Endothelial cell of umbilical vein (primary cell): ENCODE data around the gene KLHL25. TPM values are rescaled to one million over a fixed set of nuclear protein-coding genes. Genes with fewer than 3 reads are reported as not detected.

ENCODE experiments used
- BruUV-seq: library from RNA; stranded (reverse); fragments of 400-500 nt; replicated peaks from 2 replicates; lab custom pipeline; 2021; lab: Mats Ljungman, UMichigan
- CTCF ChIA-PET: fragments of 300-600, 350-600 bp; sonication (Branson Sonifier 250); formaldehyde crosslinking; loops from one replicate; lab custom pipeline; 2021; ENCODE audit warnings: antibody characterized with exemption, inconsistent platforms; lab: Charles Lee
- POLR2A ChIA-PET: fragments of 300-600, 350-600 bp; sonication (Branson Sonifier 250); formaldehyde crosslinking; loops from one replicate; lab custom pipeline; 2021; ENCODE audit warnings: antibody characterized with exemption, inconsistent platforms; lab: Charles Lee
- DNase-seq: peaks from one replicate; pipeline ENCODE4 v3.0.0-alpha.2; 2011; ENCODE audit warnings: low read depth, low spot score
- FAIRE-seq: peaks from 2 replicates; lab custom pipeline; 2011; peaks lifted over from hg19 to GRCh38; lab: Jason Lieb, UNC
- H2AFZ ChIP-seq: 2 replicates; pipeline ENCODE4 v1.6.0; 2012; ENCODE audit warnings: low read depth, low read length, control low read depth, inconsistent platforms
- H3K27ac ChIP-seq: 2 replicates; pipeline ENCODE4 v1.5.1; 2011; ENCODE audit warnings: low read depth, mild to moderate bottlenecking, control low read depth, low read length, moderate library complexity; ENCODE audit not compliant: insufficient read depth
- H3K27me3 ChIP-seq, 2 experiments: 2 replicates each; pipeline versions ENCODE4 v1.6.0 to v1.6.1; 2011; ENCODE audit warnings: low read length in 2 of 2, mixed read lengths in 1 of 2; ENCODE audit not compliant: control insufficient read depth in 2 of 2, insufficient read depth in 2 of 2
- H3K36me3 ChIP-seq, 2 experiments: 2 replicates in 1 of 2; 3 replicates in 1 of 2; pipeline ENCODE4 v1.5.1; 2011; ENCODE audit warnings: low read length in 2 of 2, mild to moderate bottlenecking in 1 of 2, moderate library complexity in 1 of 2; ENCODE audit not compliant: control insufficient read depth in 2 of 2, insufficient read depth in 2 of 2; ENCODE audit errors: extremely low read depth in 1 of 2
- H3K4me1 ChIP-seq: 3 replicates; pipeline ENCODE4 v1.5.1; 2011; ENCODE audit warnings: mild to moderate bottlenecking, low read length; ENCODE audit not compliant: control insufficient read depth, insufficient read depth; ENCODE audit errors: extremely low read depth
- H3K4me2 ChIP-seq: 2 replicates; pipeline ENCODE4 v1.6.1; 2011; ENCODE audit warnings: low read length, control low read depth, mixed read lengths; ENCODE audit not compliant: insufficient read depth
- H3K4me3 ChIP-seq, 3 experiments: fragments of 200-600 bp in 1 of 3; sonication (generic), shearing (Covaris generic) in 1 of 3; replicated peaks in 1 of 3; 2 replicates each; pipeline ENCODE4 v1.5.1; 2011 to 2016; ENCODE audit warnings: control low read depth in 3 of 3, low read length in 3 of 3, mild to moderate bottlenecking in 2 of 3, inconsistent platforms in 1 of 3, low read depth in 1 of 3, moderate library complexity in 1 of 3; ENCODE audit not compliant: insufficient read depth in 1 of 3
- H3K79me2 ChIP-seq: 2 replicates; pipeline ENCODE4 v1.6.0; 2012; ENCODE audit warnings: low read length, inconsistent platforms; ENCODE audit not compliant: control insufficient read depth, insufficient read depth
- H3K9ac ChIP-seq: replicated peaks from 2 replicates; pipeline ENCODE3; 2011; ENCODE audit warnings: low read length, control low read depth; ENCODE audit not compliant: insufficient read depth; ENCODE audit errors: extremely low read depth
- H3K9me1 ChIP-seq: replicated peaks from 3 replicates; pipeline ENCODE4 v1.6.0; 2011; ENCODE audit warnings: mild to moderate bottlenecking, low read length; ENCODE audit not compliant: control insufficient read depth, insufficient read depth; ENCODE audit errors: extremely low read depth
- H3K9me3 ChIP-seq: replicated peaks from 2 replicates; pipeline ENCODE4 v1.5.1; 2012; ENCODE audit warnings: low read length, inconsistent platforms; ENCODE audit not compliant: control insufficient read depth, insufficient read depth
- H4K20me1 ChIP-seq: replicated peaks from 2 replicates; pipeline ENCODE3; 2011; ENCODE audit warnings: mild to moderate bottlenecking, low read length; ENCODE audit not compliant: control insufficient read depth, insufficient read depth; ENCODE audit errors: extremely low read depth
- GATA2 ChIP-seq: IDR thresholded peaks from 2 replicates; pipeline ENCODE4 v1.7.0; 2011; ENCODE audit warnings: low read depth, mild to moderate bottlenecking, moderate library complexity, mixed read lengths, low read length; ENCODE audit not compliant: insufficient read length, insufficient read depth
- JUN ChIP-seq: IDR thresholded peaks from 2 replicates; pipeline ENCODE4 v1.6.1; 2011; ENCODE audit warnings: borderline replicate concordance, low read depth; ENCODE audit not compliant: insufficient read length, insufficient read depth
- POLR2A ChIP-seq: IDR thresholded peaks from 2 replicates; pipeline ENCODE4 v1.6.1; 2012; ENCODE audit warnings: low read depth, mild to moderate bottlenecking, control low read depth, low read length
- POLR2AphosphoS5 ChIP-seq: IDR thresholded peaks from 2 replicates; pipeline ENCODE4 v1.6.1; 2012; ENCODE audit warnings: low read depth, mild to moderate bottlenecking, control low read depth, low read length, moderate library complexity; ENCODE audit not compliant: insufficient read depth
- dilution Hi-C: fragments of 300-500 bp; cut with MboI; formaldehyde crosslinking; loops from one replicate; pipeline ENCODE4 v1.15.0; 2019; ENCODE audit warnings: low sequenced_read_pairs; ENCODE audit not compliant: extremely low pct_ligation_motif_present
- intact Hi-C: fragments of 100-400 bp; cut with micrococcal nuclease; formaldehyde crosslinking; loops from one replicate; pipeline ENCODE4 v1.10.0; 2022
- polyA plus RNA-seq, 4 experiments: library from polyadenylated mRNA; depleted of rRNA in 3 of 4; stranded (reverse) in 3 of 4; unstranded in 1 of 4; fragments of >200 nt; gene quantifications; 2 replicates each; pipeline versions ENCODE4 v1.2.1 to v1.2.3, GENCODE V29; 2011 to 2012; ENCODE audit warnings: missing spikeins in 1 of 4
- total RNA-seq: library from RNA; stranded (reverse); gene quantifications from 2 replicates; pipeline ENCODE4 v1.2.3, GENCODE V29; 2021

Gene KLHL25
- total and polyA plus RNA-seq, 2 donors (not counting 3 experiments of a cell fraction or from before 2014, with no cell fraction given), result 5.4 to 6.4 TPM

DNA sequence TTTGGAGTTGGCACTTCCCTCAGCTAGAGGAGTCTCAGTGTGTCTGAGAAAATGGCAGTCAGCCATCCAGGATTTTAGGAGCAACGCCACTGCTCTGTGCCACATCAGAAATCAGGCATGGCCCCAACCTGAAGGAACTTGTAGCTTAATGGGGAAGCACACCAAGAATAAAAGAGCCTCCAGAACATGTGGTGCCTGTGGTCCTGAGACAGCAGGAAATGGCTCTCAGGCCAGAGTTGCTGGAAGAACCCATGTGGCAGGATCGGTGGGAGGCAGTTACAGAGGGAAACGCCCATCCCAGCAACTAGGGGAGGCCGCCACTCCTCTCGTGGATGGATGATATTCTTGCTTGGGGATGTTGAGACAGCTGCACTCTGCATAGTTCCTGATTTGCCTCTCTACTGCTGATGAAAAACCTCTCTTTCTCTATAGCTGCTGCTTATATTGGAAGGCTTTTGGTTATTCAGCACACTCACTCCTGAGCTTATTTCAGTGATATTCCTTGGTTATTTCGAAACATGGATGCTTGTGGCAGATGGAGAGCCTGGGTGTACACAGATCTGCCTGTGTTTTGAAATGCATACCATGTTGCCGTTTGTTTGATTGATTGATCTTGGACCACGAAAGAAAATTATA, 52.4 kb downstream of the KLHL25 start:
- ChIA-PET POLR2A (no interaction called here), CTCF (interaction anchor here (0.7 to 2.0 kb wide), 6 partner anchors 11 to 98 kb away, joined by 3 to 8 read pairs (median 4); no protein-coding TSS in a partner anchor)
- TF ChIP-seq POLR2AphosphoS5 (no peak), POLR2A (no peak), JUN (no peak)
- intact Hi-C loops, result no loop called here
- Histone ChIP-seq H3K36me3 (peaks cover 13 to 36% of the 10 kb centered on the region in 2 experiments), H3K9ac (no peak overlapping the region), H3K4me1 (no peaks in the 10 kb centered on the region), H4K20me1 (no peaks in the 10 kb centered on the region), H3K79me2 (no peaks in the 10 kb centered on the region), H3K9me3 (no peaks in the 10 kb centered on the region), H3K27me3 (no peaks in the 10 kb centered on the region), H2AFZ (no peak overlapping the region), H3K9me1 (no peaks in the 10 kb centered on the region), H3K27ac (no peak overlapping the region), H3K4me3 (no peak overlapping the region), H3K4me2 (no peak overlapping the region)
- BruUV-seq, result no TSS peak
- dilution Hi-C loops, result no loop called here
- no peak for FAIRE-seq
- no peak for DNase-seq

DNA sequence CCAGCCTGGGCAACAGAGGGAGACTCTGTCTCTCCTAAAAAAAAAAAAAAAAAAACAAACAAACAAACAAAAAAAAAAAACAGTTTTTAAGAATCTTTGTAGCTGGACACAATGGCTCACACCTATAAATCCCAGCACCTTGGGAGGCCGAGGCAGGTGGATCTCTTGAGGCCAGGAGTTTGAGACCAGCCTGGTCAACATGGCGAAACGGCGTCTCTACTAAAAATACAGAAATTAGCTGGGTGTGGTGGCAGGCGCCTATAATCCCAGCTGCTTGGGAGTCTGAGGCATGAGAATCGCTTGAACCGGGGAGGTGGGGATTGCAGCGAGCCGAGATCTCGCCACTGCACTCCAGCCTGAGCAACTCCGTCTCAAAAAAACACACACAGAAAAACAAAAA, 53.1 kb downstream of the KLHL25 start:
- ChIA-PET POLR2A (no interaction called here), CTCF (interaction anchor here (0.7 to 2.0 kb wide), 5 partner anchors 11 to 99 kb away, joined by 3 to 8 read pairs (median 4); no protein-coding TSS in a partner anchor)
- Histone ChIP-seq H3K36me3 (peaks cover 13 to 30% of the 10 kb centered on the region in 2 experiments), H3K9me3 (no peaks in the 10 kb centered on the region), H3K9me1 (no peaks in the 10 kb centered on the region), H3K27me3 (no peaks in the 10 kb centered on the region), H2AFZ (no peak overlapping the region), H3K79me2 (no peaks in the 10 kb centered on the region), H3K27ac (no peak overlapping the region), H3K9ac (no peak overlapping the region), H3K4me3 (no peak overlapping the region), H4K20me1 (no peaks in the 10 kb centered on the region), H3K4me1 (no peaks in the 10 kb centered on the region), H3K4me2 (no peak overlapping the region)
- DNase-seq (no peak), FAIRE-seq (no peak)
- dilution Hi-C loops, result no loop called here
- intact Hi-C loops, result no loop called here
- BruUV-seq, result no TSS peak
- no peak for TF ChIP-seq POLR2AphosphoS5
- TF ChIP-seq POLR2A, result no peak
- TF ChIP-seq GATA2, result no peak
